Activated CD4-positive, alpha-beta T cell treated with anti-CD3 and anti-CD28 coated beads, Interleukin-2, amount 50 U/mL, for 48 hours (primary cell): ENCODE measurements around the gene SRPK2.
"Not testable (repeated sequence)": the region's sequence is repeated elsewhere in the genome, so short reads cannot be mapped to it uniquely, and the experiment has no call there.

Experiments
- DNase-seq, 2 experiments: peaks; one replicate each; pipeline ENCODE4 v3.0.0-alpha.2; 2020

SRPK2 gene

DNA sequence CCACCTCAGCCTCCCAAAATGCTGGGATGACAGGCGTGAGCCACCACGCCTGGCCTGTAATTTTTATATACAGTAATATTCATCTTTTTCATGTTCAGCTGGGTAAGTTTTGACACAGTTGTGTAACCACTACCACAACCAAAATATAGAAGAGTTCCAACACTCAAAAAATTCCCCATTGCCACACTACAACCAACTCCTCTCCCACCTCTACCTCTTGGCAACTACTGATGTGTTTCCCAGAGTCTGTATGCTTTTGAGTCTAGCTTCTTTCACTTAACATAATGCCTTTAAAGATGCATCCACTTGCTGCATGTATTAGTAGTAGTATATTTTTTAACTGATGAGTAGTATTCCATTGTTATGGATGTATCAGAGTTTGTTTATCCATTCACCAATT is 90.7 kb downstream of the SRPK2 start:
- peak; percentile 33 to 44 for DNase-seq

DNA sequence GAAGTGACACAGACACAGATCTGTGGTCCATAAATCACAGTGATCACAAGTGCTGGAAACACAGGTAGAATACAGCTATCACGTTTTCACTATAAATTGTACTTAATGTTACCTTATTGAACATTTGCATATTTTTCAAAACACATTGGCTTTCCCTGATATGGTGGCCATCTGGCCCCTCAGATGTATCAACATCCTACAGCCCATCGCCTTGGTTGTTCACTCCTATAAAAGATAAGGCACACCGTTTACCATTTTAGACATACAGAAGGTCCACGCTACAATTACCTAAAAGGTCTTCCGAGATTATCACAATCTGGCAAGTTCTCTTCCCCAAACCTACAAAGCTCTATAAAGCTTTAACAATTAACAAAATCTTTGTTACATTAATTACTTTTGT is 91.4 kb downstream of the SRPK2 start:
- DNase-seq: no peak

DNA sequence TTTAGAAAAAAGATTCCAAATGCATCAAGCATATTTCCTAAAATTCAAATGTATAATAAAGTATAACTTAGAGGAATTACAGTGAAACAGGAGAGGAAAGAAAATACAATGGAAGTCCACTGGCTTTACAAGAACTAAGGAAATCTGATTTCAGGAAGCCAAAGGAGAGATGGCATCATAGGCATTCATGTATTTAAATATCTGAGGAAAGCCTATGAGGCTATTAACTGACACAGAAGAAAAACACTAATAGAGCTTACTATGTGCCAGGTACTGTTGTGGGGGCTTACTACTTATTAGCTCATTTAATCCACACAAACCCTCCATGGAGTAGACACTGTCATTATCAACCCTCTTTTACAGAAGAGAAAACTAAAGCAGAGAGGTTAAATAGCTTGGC is 92.2 kb downstream of the SRPK2 start:
- DNase-seq: no peak

DNA sequence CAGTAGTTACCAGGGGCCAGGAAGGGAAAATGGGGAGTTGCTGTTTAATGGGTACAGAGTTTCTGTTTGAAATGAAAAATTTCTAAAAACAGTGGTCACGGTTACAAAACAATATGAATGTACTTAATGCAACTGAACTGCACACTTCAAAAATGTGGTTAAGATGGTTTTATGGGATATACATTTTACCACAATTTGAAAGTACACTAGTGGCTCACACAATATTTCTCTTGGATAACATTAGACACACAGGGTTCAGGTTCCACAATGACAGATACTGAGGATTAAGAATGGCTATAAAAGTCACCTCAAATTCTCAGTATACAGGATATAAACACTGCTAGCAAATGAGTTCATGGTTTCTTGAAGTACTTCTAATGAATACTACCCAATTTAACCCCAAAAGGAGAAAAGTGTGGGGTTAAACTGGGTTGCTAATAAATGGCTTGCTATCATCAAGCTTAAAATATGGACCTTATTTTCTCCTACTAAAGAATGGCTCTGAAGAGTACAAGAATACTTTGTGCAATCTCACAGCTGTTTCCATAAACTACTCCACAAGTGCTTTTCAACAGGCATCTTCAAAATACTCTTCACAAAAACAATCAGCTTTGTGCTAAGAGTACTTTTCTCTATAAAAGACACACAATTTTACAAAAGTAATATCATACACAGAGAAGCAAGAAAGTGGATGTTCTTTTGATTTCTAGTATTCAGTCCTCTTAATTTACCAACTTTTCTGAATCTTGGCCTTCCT is 92.9 kb downstream of the SRPK2 start:
- no peak for DNase-seq

DNA sequence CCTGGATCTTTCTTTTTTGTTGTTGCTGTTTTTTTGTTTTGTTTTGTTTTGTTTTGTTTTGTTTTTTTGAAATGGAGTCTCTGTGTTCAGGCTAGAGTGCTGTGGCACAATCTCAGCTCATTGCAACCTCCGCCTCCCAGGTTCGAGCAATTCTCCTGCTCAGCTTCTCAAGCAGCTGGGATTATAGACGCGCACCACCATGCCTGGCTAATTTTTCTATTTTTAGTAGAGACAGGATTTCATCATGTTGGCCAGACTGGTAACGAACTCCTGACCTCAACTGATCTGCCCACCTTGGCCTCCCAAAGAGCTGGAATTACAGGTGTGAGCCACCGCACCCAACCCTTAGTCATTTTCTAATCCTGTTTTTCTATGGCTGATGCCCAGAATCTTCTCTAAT is 94.2 kb downstream of the SRPK2 start:
- not testable (repeated sequence) for DNase-seq

DNA sequence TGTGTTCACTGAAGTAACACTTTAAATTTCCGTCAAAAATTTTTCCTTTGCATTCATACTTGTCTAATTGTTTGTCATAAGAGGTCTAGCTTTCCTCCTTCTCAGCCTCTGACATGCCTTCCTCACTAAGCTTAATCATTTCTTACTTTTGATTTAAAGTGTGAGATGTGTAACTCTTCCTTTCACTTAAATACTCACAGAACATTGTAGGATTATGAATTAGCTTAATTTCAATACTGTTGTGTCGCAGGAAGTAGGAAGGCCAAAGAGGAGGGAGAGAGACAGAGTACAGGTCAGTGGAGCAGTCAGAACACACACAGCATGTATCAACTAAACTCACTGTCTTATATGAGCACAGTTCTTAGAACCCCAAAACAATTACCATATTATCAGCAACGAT is 99.0 kb downstream of the SRPK2 start:
- no peak for DNase-seq

DNA sequence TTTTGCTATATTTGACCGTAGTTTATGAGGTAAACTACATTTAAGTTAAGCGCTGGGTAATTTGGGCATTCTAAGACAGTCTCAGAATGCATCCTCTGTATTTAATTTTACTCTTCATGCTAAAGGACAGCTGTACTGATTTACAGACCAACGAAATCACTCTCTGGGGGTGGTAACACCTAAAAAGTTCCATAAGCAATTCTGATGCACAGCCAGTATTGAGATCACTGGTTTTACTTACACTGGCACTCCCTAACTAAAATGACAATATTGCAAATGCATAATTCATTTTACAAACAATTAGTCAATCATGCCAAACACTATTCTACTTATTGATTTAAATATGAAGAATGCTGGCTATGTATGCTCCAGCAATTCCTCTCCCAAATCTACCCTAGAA is 102.3 kb downstream of the SRPK2 start:
- no peak for DNase-seq

DNA sequence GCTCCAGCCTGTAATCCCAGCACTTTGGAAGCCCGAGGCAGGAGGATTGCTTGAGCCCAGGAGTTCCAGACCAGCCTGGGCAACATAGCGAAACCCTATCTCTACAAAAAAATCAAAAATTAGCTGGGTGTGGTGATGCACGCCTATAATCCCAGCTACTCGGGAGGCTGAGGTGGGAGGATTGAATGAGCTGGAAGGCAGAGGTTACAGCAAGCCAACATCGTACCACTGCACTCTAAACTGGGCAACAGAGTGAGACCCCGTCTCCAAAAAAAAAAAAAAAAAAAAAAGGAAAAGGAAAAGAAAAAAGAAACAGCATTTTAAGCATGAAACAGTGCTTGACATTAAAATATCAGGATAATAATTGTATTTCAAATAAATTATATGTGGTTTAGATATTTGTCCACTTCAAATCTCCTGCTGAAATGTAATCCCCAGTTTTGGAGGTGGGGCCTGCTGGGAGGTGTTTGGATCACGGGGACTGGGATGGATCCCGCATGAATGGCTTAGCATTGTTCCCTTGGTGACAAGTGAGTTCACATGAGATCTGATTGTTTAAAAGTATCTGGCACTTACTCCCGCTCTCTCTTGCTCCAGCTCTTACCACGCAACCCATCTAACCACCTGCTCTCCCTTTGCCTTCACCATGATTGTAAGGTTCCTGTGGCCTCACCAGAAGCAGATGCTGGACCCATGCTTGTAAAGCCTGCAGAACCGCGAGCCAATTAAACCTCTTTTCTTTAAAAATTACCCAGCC is 103.4 kb downstream of the SRPK2 start:
- DNase-seq: no peak

DNA sequence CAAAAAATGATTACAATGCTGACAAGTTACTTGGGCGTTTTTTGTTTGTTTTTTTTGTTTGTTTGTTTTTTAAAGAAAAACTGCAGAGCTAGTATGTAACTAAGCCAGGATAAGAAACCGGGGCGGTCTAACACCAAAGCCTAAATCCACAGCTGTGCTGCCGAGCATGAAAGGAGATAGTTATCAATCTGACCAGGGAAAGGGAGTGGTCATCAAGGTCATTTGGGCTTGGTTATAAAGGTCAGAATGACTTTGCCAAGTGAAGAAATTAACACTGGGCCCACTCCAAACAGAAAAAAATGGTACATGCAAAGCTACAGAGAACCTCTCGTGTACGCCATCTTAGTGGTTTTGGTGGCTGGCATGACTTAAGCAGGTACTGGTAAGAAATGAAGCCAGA is 104.7 kb downstream of the SRPK2 start:
- no peak for DNase-seq

DNA sequence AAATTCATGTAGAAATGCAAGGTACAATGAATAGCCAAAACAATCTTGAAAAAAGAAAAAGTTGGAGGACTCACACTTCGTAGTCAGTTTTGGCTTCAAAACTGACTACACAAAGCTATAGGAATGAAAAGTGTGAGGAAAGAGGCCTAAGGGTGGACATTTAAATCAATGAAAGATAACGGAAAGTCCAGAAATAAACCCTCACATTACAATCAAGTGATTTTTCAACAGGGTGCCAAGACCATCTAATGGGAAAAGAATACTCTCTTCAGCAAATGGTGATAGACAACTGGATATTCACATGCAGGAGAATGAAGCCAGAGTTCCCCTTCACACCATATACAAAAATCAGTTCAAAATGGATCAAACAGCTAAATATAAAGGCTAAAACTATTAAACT is 106.8 kb downstream of the SRPK2 start:
- no peak for DNase-seq

DNA sequence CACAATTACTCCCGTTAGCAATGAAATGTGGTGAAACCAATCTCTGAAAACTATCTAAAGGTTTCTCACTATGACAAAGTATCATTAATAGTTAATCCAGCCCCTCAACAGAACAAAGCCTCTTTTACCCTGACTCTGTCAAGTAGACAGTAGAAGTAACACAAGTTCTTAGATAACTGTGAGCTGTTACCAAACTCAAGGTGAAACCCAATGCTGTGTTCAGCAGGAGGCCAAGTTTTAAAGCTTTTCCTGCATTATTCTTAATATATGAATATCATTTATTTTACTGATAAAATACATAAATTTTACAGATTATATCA is 109.1 kb downstream of the SRPK2 start:
- no peak for DNase-seq

DNA sequence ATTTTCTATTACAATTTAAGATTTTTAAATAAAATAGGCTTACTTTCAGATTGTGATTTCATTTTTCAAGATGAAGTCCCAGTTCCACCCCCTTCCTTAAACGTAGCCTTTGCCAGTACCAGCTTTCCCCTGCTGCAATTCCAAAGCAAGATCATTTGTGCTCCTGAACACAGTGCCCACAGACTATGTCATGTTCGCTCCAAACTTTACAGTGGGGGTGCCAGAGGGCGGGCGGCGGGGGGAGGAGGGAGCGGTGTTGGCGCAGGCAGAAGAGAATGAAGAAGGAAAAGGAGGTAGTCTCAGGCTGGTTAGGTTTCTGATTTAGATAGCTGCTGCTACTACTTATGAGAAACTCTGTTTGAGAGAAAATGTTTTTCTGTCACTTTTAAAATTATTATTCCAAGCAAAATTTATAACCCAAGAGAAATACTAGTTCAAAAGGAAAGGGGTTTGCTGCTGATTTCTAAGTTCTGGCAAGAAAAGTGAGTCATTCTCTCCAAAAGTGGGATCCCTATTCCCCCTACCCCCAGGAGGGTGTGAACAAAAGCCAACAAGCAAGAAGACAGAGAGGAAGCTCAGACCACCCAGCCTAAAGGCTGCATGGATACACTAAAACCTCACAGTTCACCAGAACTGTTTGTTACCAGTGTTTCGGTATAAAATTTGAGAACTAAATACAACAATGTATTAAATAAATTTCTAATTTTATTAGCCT is 109.6 kb downstream of the SRPK2 start:
- DNase-seq: no peak

DNA sequence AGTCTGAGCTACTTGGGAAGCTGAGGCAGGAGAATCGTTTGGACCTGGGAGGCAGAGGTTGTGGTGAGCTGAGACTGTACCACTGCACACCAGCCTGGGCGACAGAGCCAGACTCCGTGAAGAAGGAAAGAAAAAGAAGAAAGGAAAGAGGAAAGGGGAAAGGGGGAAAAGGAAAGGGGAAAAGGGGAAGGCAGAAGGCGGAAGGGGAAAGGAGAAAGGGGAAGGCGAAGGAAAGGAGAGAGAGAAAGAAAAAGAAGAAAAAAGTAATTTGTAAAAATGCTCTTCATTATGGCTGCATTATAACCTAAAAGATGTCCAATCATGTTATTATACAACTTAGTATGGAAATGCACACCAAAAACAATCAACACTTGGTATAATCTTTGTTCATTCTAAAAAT is 110.2 kb downstream of the SRPK2 start:
- no peak for DNase-seq

DNA sequence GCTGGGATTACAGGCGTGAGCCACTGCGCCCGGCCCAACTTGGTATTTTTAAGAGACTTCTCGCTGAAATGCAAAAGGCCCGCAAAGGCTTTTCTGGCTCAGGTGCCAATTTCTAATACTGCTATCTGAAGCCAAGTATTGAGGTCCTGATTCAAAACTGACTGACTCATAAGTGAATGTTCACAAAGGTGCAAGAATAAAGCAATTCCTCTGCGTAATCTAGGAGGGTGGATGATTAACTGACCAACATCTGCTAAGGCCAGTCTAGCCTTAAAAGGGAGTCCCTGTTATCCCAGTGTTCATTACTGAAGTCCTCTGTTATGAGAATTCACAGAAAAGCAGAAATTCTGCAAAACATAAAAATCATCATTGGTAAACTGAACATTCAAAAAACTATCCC is 111.4 kb downstream of the SRPK2 start:
- DNase-seq: no peak

DNA sequence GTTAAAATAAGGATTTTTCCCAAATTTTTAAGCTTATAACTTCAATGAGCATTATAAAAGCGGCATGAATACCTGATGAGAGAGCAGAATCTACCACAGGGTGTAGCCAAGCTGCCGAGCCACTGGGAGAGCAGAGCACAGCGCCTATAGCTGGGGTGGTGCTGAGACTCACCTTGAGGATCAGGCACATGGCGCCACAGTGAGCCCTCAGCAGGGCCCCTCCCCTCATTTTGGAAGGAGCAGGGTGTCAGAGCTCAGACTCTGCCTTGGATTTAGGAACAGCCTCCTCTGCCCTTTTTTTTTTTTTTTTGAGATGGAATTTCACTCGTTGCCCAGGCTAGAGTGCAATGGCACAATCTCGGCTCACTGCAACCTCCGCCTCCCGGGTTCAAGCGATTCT is 118.6 kb downstream of the SRPK2 start:
- no peak for DNase-seq

DNA sequence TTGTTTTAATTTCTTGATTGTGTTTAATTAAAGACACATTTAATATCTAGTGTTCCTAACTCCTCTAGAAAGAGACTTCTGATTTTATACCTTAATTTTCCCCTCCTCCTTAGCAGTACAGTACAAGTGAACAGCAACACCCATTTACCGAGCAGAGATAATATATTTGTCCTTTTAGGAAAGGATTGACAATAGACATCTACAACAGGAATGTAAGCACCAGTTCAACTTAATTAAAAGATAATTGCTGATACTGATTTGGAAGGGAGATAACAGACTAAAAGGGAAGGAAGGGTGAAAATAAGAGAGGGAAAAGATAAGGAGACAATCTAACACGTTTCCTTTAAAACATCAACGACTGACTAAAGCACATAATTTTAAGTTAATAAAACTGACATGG is 119.3 kb downstream of the SRPK2 start:
- DNase-seq: no peak

DNA sequence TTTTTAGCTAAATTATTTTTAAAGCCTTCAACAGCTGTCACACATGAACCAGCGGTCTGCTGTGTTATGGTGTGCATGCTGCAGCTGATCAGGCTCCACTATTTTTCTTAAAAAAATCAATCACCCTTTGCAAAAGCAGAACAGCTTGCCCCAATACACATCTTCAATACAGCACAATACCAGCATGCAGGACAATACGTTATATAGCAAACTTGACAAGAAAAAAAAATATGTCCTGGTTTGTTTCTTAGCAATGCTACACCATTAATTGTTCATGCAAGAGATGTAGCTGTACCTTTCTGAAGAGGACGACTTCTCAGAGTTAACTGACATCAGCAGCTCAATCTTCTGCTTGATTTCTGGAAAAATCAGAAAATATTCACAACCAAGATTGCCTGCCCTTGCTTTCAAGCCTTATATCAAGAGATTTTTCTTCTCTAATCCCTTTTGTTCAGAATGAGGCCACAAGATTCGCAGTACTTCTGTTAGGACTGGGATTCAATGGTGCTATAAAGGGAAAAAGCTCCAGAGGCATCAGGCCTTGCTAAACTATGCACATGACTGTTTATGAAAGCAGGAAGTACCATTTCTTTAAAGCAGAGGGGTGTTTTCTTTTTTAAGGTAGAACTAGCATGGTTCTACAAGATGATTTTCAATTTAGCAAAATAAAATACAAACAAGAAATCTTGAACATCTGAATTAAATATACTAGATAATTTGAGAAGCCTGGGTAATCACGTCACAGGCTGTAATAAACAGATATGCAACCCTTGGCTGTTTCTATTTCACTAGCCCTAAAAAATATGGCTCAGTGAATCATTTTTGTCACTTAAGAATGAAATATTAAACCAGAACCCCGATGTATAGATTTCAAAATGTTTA is 120.0 kb downstream of the SRPK2 start:
- no peak for DNase-seq

DNA sequence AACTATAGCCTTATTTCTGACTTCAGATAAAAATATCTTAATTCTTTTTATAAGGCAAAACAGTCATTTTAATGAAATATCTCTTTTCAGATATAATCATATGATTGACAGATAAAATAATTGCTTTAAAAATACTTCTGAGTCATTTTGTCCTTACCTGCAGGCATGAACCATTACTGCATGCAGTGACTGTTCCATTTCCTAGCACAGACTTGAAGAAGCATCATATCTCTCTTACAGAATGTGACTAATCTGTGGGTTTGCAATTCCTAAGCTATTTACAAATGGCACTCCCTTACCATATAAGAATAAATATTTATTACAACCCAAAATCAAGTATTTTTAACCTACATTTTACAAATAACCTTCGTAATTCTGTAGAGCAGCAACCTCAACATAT is 120.7 kb downstream of the SRPK2 start:
- DNase-seq: no peak

DNA sequence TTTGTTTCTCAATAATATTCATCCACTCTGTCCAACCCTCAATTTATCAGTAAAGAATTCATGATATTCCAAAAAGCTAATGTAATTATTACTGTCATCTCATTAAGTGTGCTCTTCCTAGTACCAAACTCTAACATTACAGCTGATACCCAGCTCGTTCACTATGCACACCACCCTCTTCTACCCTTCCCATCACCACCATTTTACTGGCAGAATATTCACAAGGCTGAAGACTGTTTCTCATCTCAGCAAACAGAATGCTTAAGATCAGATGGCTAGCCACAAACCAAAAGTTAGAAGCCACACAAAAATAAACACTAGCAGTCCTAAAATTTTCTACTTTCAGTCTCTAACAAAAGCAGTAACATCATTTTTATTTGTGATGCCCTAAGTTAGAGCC is 121.5 kb downstream of the SRPK2 start:
- no peak for DNase-seq

DNA sequence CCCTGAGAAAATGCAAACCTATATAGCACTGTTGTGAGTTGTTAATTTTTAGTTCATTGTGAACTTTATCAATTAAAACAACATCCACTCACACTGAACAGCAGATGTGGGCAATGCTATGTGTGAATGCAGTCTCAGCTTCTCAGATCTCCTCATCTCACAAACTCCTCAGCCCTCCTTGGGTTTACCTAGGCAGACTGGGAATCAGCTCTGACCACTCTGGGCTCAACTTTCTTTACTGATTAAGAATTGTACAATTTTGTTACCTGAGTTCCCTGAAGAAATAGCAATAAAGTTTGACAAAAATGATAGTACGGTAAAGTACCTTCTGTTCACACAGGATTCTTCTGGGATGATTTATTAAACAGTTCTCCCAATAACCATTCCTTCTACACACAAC is 124.0 kb downstream of the SRPK2 start:
- no peak for DNase-seq

DNA sequence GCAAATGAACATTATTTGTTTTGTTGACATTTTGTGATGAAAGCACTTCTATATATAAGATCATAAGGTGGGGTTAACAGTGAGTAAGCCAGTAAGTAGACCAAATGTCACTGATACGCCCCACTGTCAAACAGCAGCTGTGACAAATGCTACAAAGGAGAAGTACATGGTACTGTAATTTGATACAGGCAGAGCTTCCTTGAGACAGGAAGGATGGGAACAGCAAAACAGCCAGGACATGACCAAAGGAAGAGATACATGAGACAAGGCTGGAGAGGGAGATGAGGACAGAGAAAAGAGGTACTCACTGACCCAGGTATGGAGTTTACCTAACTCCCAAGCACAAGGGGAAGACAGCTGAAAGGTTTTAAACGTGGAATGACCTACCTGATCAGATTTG is 127.0 kb downstream of the SRPK2 start:
- no peak for DNase-seq

DNA sequence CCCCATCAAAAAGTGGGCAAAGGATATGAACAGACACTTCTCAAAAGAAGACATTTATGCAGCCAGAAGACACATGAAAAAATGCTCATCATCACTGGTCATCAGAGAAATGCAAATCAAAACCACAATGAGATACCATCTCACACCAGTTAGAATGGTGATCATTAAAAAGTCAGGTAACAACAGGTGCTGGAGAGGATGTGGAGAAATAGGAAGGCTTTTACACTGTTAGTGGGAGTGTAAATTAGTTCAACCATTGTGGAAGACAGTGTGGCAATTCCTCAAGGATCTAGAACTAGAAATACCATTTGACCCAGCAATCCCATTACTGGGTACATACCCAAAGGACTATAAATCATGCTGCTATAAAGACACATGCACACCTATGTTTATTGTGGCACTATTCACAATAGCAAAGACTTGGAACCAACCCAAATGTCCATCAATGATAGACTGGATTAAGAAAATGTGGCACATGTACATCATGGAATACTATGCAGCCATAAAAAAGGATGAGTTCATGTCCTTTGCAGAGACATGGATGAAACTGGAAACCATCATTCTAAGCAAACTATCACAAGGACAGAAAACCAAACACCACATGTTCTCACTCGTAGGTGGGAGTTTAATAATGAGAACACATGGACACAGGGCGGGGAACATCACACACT is 128.4 kb downstream of the SRPK2 start:
- DNase-seq: not testable (repeated sequence)

DNA sequence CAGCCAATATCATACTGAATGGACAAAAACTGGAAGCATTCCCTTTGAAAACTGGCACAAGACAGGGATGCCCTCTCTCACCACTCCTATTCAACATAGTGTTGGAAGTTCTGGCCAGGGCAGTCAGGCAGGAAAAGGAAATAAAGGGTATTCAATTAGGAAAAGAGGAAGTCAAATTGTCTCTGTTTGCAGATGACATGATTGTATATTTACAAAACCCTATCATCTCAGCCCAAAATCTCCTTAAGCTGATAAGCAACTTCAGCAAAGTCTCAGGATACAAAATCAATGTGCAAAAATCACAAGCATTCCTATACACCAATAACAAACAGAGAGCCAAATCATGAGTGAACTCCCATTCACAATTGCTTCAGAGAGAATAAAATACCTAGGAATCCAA is 129.8 kb downstream of the SRPK2 start:
- DNase-seq: not testable (repeated sequence)
